Right lobe of liver (tissue), 6 donors: ENCODE data around the gene PIK3R3. TPM values are rescaled to one million over a fixed set of nuclear protein-coding genes. Genes with fewer than 3 reads are reported as not detected.

Experiments used
- ATAC-seq, 4 donors: fragments of 200-7000 bp; cut with Tn5 transposase; one replicate each; pipeline ENCODE4 v1.9.1; 2020; ENCODE audit warnings: mild to moderate bottlenecking in 4 of 4, moderate library complexity in 4 of 4
- DNase-seq, 3 donors: peaks; one replicate each; pipeline ENCODE4 v3.0.0-alpha.2; 2020
- H3K27ac ChIP-seq, 3 donors: fragments of 200-600 bp; one replicate each; pipeline ENCODE4 v1.8.0; 2022
- H3K27me3 ChIP-seq, 2 donors: fragments of 200-600 bp; one replicate each; pipeline ENCODE4 v1.8.0; 2022
- H3K36me3 ChIP-seq, 4 donors: fragments of 200-600 bp; sonication (generic) in 1 of 4; one replicate each; pipeline versions ENCODE4 v1.5.1 to v1.8.0; 2017 to 2022; ENCODE audit warnings: control low read depth in 1 of 4
- H3K4me1 ChIP-seq, 4 donors: fragments of 200-600 bp; sonication (generic) in 1 of 4; one replicate each; pipeline versions ENCODE4 v1.5.1 to v1.8.0; 2017 to 2022; ENCODE audit warnings: control low read depth in 1 of 4
- H3K4me3 ChIP-seq, 3 donors: fragments of 200-600 bp; one replicate each; pipeline ENCODE4 v1.8.0; 2022
- H3K9me3 ChIP-seq, 4 donors: fragments of 200-600 bp; sonication (generic) in 1 of 4; one replicate each; pipeline versions ENCODE4 v1.5.1 to v1.8.0; 2017 to 2022; ENCODE audit warnings: control low read depth in 1 of 4
- CTCF ChIP-seq, 4 donors: fragments of 200-600 bp in 3 of 4; fragments of 450-650 bp in 1 of 4; IDR thresholded peaks; one replicate each; pipeline versions ENCODE4 v1.5.1 to v1.8.0; 2016 to 2022; ENCODE audit warnings: antibody characterized with exemption in 4 of 4, mild to moderate bottlenecking in 2 of 4
- POLR2A ChIP-seq: fragments of 450-650 bp; IDR thresholded peaks from one replicate; pipeline ENCODE4 v1.6.1; 2017; ENCODE audit warnings: antibody characterized with exemption, mild to moderate bottlenecking
- WGBS: methylation state at CpG from one replicate; pipeline ENCODE4 v1.1.6; 2018; ENCODE audit warnings: low coverage, low lambda C conversion rate; ENCODE audit not compliant: insufficient coverage; ENCODE audit errors: missing lambda C conversion rate; 5-methylcytosine and 5-hydroxymethylcytosine counted together
- intact Hi-C, 2 donors: fragments of 100-400 bp; cut with DNase I; formaldehyde crosslinking; loops; one replicate each; pipeline versions ENCODE4 v1.11.2 to v1.14.1; 2022
- total RNA-seq, 6 experiments: library from RNA; depleted of rRNA in 2 of 6; stranded (reverse); fragments of >200 nt in 2 of 6; fragmentation: NEBNext Ultra II Directional in 3 of 6; extraction: Animal tissue kit (Norgen Biotek cat#: 25700) in 3 of 6; gene quantifications; one replicate each; pipeline versions ENCODE4 v1.1.0 to v1.2.4, GENCODE V29; 2016 to 2023
- donor health status: DM: no; HTN: yes; CAD: no.
- donor health status: DM: no; HTN: no; CAD: no.
- donor health status: DM: no; HTN: no; CAD: no.
- donor health status: DM: no; HTN: yes; CAD: no.
- donor health status: DM: no; HTN: yes; CAD: no.

Gene PIK3R3
- total RNA-seq, 6 experiments from 2014 or later: 2.0 to 4.3 (median 2.8) TPM

GRCh38 chr1:46159516-46159915 is 27.1 kb upstream of the PIK3R3 start:
- Histone ChIP-seq H3K27me3 (no peaks in the 10 kb centered on the region), H3K4me3 (no peak overlapping the region), H3K36me3 (no peaks in the 10 kb centered on the region), H3K9me3 (no peaks in the 10 kb centered on the region), H3K27ac (no peak overlapping the region), H3K4me1 (no peaks in the 10 kb centered on the region)
- TF ChIP-seq POLR2A: no peak
- TF ChIP-seq CTCF (IDR thresholded peaks at IDR 0.05): no peak
- DNase-seq: no peak
- ATAC-seq: no peak
- intact Hi-C loops: no loop called here
- 60% methylated on average over 3 of the region's 3 CpGs for WGBS

GRCh38 chr1:46158312-46159281 is 26.2 kb upstream of the PIK3R3 start:
- Histone ChIP-seq H3K4me1 (no peaks in the 10 kb centered on the region), H3K36me3 (no peaks in the 10 kb centered on the region), H3K27ac (no peak overlapping the region), H3K4me3 (no peak overlapping the region), H3K9me3 (no peaks in the 10 kb centered on the region), H3K27me3 (no peaks in the 10 kb centered on the region)
- DNase-seq (no peak), ATAC-seq (no peak)
- WGBS: 83% methylated on average over 10 of the region's 13 CpGs
- intact Hi-C loops: no loop called here
- TF ChIP-seq CTCF (IDR thresholded peaks at IDR 0.05) (no peak), POLR2A (no peak)

GRCh38 chr1:46157916-46158311 is 25.5 kb upstream of the PIK3R3 start:
- 80% methylated on average over 1 of the region's 1 CpG for WGBS

GRCh38 chr1:46153732-46154131 is 21.3 kb upstream of the PIK3R3 start:
- 88% methylated on average over 1 of the region's 1 CpG for WGBS
- Histone ChIP-seq H3K4me3 (no peak overlapping the region), H3K9me3 (no peaks in the 10 kb centered on the region), H3K27me3 (no peaks in the 10 kb centered on the region), H3K27ac (no peak overlapping the region), H3K36me3 (no peaks in the 10 kb centered on the region), H3K4me1 (no peaks in the 10 kb centered on the region)
- no peak for ATAC-seq
- DNase-seq: no peak
- intact Hi-C loops: no loop called here
- TF ChIP-seq POLR2A (no peak), CTCF (IDR thresholded peaks at IDR 0.05) (no peak)

More at GRCh38 chr1:46157916-46158311, 25.5 kb upstream of the PIK3R3 start:
- no peaks in the 10 kb centered on the region for H3K27me3 ChIP-seq
- TF ChIP-seq POLR2A (no peak), CTCF (IDR thresholded peaks at IDR 0.05) (no peak)
- ATAC-seq: no peak
- H3K36me3 ChIP-seq: no peaks in the 10 kb centered on the region
- no peaks in the 10 kb centered on the region for H3K9me3 ChIP-seq
- H3K4me3 ChIP-seq: no peak overlapping the region
- no peak for DNase-seq
- intact Hi-C loops: no loop called here
- no peaks in the 10 kb centered on the region for H3K4me1 ChIP-seq
- H3K27ac ChIP-seq: no peak overlapping the region
